Lower lobe of right lung (tissue), 2 donors: Measurements from ENCODE around the gene LCN1. TPM values are rescaled to one million over a fixed set of nuclear protein-coding genes. Genes with fewer than 3 reads are reported as not detected.
A peak's percentile ranks its signal among the peaks of the same experiment; 100 is the strongest.
"Not testable (repeated sequence)": the region's sequence is repeated elsewhere in the genome, so short reads cannot be mapped to it uniquely, and the experiment has no call there.

Experiments used
- ATAC-seq, 2 donors: fragments of 200-7000 bp; cut with Tn5 transposase; one replicate each; pipeline ENCODE4 v1.9.1; 2020 to 2022; ENCODE audit warnings: mild to moderate bottlenecking in 2 of 2, moderate library complexity in 2 of 2
- DNase-seq: peaks from one replicate; pipeline ENCODE4 v3.0.0-alpha.2; 2020
- H3K27ac ChIP-seq: fragments of 200-600 bp; one replicate; pipeline ENCODE4 v1.8.0; 2022
- H3K27me3 ChIP-seq: fragments of 200-600 bp; one replicate; pipeline ENCODE4 v1.8.0; 2022; ENCODE audit warnings: low read depth
- H3K36me3 ChIP-seq: fragments of 200-600 bp; one replicate; pipeline ENCODE4 v1.8.0; 2022; ENCODE audit warnings: mild to moderate bottlenecking
- H3K4me1 ChIP-seq: fragments of 200-600 bp; one replicate; pipeline ENCODE4 v1.8.0; 2022
- H3K4me3 ChIP-seq: fragments of 200-600 bp; one replicate; pipeline ENCODE4 v1.8.0; 2022; ENCODE audit warnings: mild to moderate bottlenecking
- H3K9me3 ChIP-seq: fragments of 200-600 bp; one replicate; pipeline ENCODE4 v1.8.0; 2022
- CTCF ChIP-seq: fragments of 200-600 bp; IDR thresholded peaks from one replicate; pipeline ENCODE4 v1.8.0; 2022; ENCODE audit warnings: antibody characterized with exemption, mild to moderate bottlenecking
- intact Hi-C: fragments of 100-400 bp; cut with DNase I; formaldehyde crosslinking; loops from one replicate; pipeline ENCODE4 v1.11.0; 2022
- total RNA-seq: library from RNA; stranded (reverse); fragmentation: NEBNext Ultra II Directional; extraction: Animal tissue kit (Norgen Biotek cat#: 25700); gene quantifications from one replicate; pipeline ENCODE4 v1.2.1, GENCODE V29; 2021
- donor health status: DM: no; HTN: yes; CAD: no; lungs with severe emphysema.

Gene LCN1
- total RNA-seq, 1 donor from 2014 or later: not detected

GRCh38 chr9:135526730-135527571, 5.7 kb downstream of the LCN1 start:
- DNase-seq: peak; percentile 36
- H3K36me3 ChIP-seq: no peaks in the 10 kb centered on the region
- no peak overlapping the region for H3K4me3 ChIP-seq
- intact Hi-C loops: no loop called here
- H3K27ac ChIP-seq: no peak overlapping the region
- peaks cover 21% of the 10 kb centered on the region for H3K27me3 ChIP-seq
- no peaks in the 10 kb centered on the region for H3K9me3 ChIP-seq
- ATAC-seq: peak; percentile 14 to 19
- H3K4me1 ChIP-seq: no peaks in the 10 kb centered on the region
- TF ChIP-seq CTCF: no peak

- H3K9me3 ChIP-seq, intact Hi-C loops, ATAC-seq, H3K36me3 ChIP-seq, H3K4me1 ChIP-seq, H3K4me3 ChIP-seq, H3K27ac ChIP-seq: not testable (repeated sequence)
- DNase-seq: peak; percentile 10
- peaks cover 15% of the 10 kb centered on the region for H3K27me3 ChIP-seq
Observed at GRCh38 chr9:135528842-135529435, 7.7 kb downstream of the LCN1 start.

- Histone ChIP-seq H3K4me3 (no peak overlapping the region), H3K36me3 (no peaks in the 10 kb centered on the region), H3K27me3 (peaks cover 15% of the 10 kb centered on the region), H3K4me1 (no peaks in the 10 kb centered on the region), H3K27ac (no peak overlapping the region), H3K9me3 (no peaks in the 10 kb centered on the region)
- intact Hi-C loops: no loop called here
- ATAC-seq (no peak), DNase-seq (no peak)
- no peak for TF ChIP-seq CTCF
Observed at GRCh38 chr9:135530146-135530545, 8.9 kb downstream of the LCN1 start.

GRCh38 chr9:135531096-135531495, 9.9 kb downstream of the LCN1 start:
- Histone ChIP-seq H3K4me3 (no peak overlapping the region), H3K4me1 (no peaks in the 10 kb centered on the region), H3K9me3 (no peaks in the 10 kb centered on the region), H3K27ac (no peak overlapping the region), H3K36me3 (no peaks in the 10 kb centered on the region), H3K27me3 (peaks cover 15% of the 10 kb centered on the region)
- no peak for DNase-seq
- no peak for TF ChIP-seq CTCF
- ATAC-seq: no peak
- intact Hi-C loops: no loop called here

- Histone ChIP-seq H3K27ac (no peak overlapping the region), H3K9me3 (no peaks in the 10 kb centered on the region), H3K4me1 (no peaks in the 10 kb centered on the region), H3K27me3 (peaks cover 15% of the 10 kb centered on the region), H3K4me3 (no peak overlapping the region), H3K36me3 (no peaks in the 10 kb centered on the region)
- no peak for TF ChIP-seq CTCF
- intact Hi-C loops: no loop called here
- DNase-seq (no peak), ATAC-seq (no peak)
Observed at GRCh38 chr9:135533113-135533512, 11.9 kb downstream of the LCN1 start.

- no peak overlapping the region for H3K4me3 ChIP-seq
- H3K36me3 ChIP-seq: no peaks in the 10 kb centered on the region
- no peak overlapping the region for H3K27ac ChIP-seq
- no peaks in the 10 kb centered on the region for H3K4me1 ChIP-seq
- peaks cover 15% of the 10 kb centered on the region for H3K27me3 ChIP-seq
- no peak for TF ChIP-seq CTCF
- H3K9me3 ChIP-seq: no peaks in the 10 kb centered on the region
- intact Hi-C loops: no loop called here
- no peak for ATAC-seq
- no peak for DNase-seq
Observed at GRCh38 chr9:135533674-135534073, 12.4 kb downstream of the LCN1 start.

GRCh38 chr9:135534192-135534711, 13.0 kb downstream of the LCN1 start:
- H3K27me3 ChIP-seq: peaks cover 15% of the 10 kb centered on the region
- ATAC-seq, H3K4me3 ChIP-seq, H3K27ac ChIP-seq, H3K4me1 ChIP-seq, intact Hi-C loops, DNase-seq, H3K36me3 ChIP-seq, H3K9me3 ChIP-seq: not testable (repeated sequence)

GRCh38 chr9:135534826-135535225, 13.6 kb downstream of the LCN1 start:
- H3K36me3 ChIP-seq, H3K9me3 ChIP-seq, ATAC-seq, H3K4me1 ChIP-seq, H3K4me3 ChIP-seq, intact Hi-C loops, DNase-seq, H3K27ac ChIP-seq: not testable (repeated sequence)
- peaks cover 14% of the 10 kb centered on the region for H3K27me3 ChIP-seq

- H3K27ac ChIP-seq, H3K27me3 ChIP-seq, H3K4me1 ChIP-seq, DNase-seq, ATAC-seq, H3K36me3 ChIP-seq, H3K4me3 ChIP-seq, H3K9me3 ChIP-seq, intact Hi-C loops: not testable (repeated sequence)
Observed at GRCh38 chr9:135535631-135536030, 14.4 kb downstream of the LCN1 start.
